Fibroblast of skin of left quadriceps (primary cell): ENCODE data around the gene SRGAP3.

Experiments
- DNase-seq, 2 experiments: peaks; one replicate each; pipeline ENCODE4 v3.0.0-alpha.2; 2013; ENCODE audit warnings: low read depth in 2 of 2

The SRGAP3 gene

GRCh38 chr3:9253327-9253726 lies 3.9 kb upstream of the SRGAP3 start:
- DNase-seq: no peak

GRCh38 chr3:9251055-9251786 lies 1.8 kb upstream of the SRGAP3 start:
- DNase-seq: no peak

DNA sequence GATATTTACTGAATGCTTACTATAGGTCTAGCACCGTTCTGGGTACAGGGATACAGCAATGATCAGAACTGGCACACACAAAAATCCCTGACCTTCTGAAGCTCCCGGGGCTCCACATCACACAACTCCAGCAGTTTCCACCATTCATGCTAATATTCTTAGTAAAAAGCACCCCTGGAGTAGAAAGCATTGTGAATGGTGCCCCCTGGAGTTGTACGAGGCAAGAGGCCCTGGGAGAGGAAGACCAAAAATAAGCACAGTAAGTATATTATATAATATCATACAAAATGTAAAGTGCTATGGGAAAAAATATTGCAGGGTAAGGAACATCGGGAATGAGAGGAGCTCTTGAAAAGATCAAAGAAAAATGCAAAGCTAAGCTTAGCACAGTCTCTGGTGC lies 790 bp upstream of the SRGAP3 start:
- DNase-seq: no peak

- DNase-seq: no peak
These were observed 749 bp downstream of the SRGAP3 start for GRCh38 chr3:9248522-9249271.

DNA sequence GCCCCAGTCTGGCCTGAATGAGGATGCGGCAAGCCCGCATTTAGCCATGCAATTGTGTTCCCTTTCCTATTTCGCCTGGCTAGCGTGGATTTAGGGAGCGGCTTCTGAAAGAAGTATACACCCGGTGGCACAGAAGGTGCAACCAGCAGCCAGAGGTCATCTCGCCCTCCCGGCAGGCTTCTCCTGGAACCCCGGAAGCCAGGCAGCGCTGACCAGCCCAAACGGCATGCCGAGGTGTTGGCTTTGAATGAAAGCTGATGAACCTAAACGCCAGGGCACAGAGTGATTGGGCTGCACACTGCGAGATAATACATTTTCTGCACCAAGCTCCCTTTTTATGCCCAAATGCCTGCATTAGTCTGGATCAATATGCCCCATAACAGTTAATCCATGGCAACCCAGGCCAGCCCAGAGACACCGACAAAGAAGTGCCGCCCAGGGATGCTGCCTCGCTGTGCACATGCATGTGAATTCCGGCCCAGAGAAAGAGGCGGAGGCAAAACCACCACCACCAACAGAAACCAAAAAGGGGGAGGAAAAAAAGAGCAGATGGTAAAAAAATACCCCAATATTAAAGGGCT lies 1.4 kb downstream of the SRGAP3 start:
- DNase-seq: no peak

GRCh38 chr3:9247361-9247940 lies 2.0 kb downstream of the SRGAP3 start:
- no peak for DNase-seq

DNA sequence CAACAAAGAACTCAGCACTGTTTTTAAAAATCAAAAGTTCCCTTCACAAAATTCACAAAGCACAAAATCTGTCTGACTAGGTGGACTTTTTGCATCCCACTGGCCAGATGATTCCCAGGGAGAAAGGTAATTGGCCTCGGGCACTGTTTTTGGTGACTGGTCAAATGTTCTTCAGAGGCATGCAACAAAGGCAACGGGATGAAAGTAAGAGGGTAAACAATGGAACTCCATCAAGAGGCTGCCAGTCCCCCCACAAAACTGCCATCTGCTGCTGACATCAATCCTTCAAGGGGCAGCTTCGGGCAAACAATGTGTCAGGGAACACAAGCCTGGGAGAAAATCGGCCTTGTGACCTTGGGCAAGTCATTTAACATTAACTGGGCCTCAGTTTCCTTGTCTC lies 3.3 kb downstream of the SRGAP3 start:
- DNase-seq: no peak

GRCh38 chr3:9244495-9245183 lies 4.8 kb downstream of the SRGAP3 start:
- DNase-seq: no peak

DNA sequence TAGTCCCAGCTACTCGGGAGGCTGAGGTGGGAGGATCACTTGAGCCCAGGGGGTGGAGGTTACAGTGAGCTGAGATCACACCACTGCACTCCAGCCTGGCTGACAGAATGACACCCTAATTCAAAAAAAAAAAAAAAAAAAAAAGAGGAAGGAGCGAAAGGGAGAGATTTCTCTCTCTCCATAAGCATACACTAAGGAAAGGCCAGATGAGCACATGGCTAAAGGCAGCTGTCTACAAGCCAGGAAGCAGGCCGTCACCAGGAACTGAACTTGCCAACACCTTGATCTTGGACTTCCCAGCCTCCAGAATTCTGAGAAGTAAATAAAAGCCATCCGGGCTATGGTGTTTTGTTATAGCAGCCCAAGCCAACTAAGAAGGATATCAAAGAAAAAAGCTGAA lies 7.5 kb downstream of the SRGAP3 start:
- no peak for DNase-seq

- DNase-seq: no peak
These were observed 9.8 kb downstream of the SRGAP3 start for GRCh38 chr3:9239680-9240079.

GRCh38 chr3:9238721-9239295 lies 10.6 kb downstream of the SRGAP3 start:
- DNase-seq: no peak

GRCh38 chr3:9238276-9238675 lies 11.2 kb downstream of the SRGAP3 start:
- no peak for DNase-seq

GRCh38 chr3:9233814-9234600 lies 15.4 kb downstream of the SRGAP3 start:
- DNase-seq: no peak

DNA sequence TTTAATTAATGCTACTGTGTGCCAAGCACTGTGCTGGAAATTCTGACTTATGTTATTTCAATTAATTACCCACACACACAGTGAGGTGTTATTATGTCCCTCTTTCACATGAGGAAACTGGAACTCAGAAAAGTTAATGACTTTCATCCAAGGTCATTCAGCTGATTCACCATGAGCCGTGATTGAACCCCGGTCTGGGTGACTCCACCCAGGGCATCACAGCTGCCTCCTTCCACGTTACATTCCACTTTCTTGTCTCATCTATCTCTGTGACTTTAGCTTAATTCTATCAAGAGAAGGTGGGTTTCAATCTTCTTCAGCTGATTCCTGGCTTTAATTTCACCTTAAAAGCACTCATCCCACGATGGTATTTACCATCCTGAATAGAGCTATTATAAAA lies 16.3 kb downstream of the SRGAP3 start:
- no peak for DNase-seq

DNA sequence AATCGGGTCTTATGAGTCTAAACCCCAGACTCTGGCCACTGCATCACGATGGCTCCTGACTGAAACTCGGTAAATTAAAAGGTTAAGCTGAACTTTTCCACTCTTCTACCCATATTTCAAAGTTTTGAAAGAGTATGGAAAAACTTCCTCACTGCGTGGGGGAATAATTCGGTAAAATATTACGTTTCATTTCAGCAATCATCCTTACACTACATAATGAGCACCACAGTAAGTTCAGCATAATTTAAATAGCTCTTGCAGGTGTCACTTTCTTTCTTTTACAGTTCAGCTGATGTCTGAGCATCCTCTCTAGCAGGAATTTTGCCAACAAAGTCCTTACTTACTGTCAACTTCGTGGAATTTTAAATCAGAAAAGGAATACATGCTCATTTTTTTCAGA lies 17.5 kb downstream of the SRGAP3 start:
- DNase-seq: no peak

DNA sequence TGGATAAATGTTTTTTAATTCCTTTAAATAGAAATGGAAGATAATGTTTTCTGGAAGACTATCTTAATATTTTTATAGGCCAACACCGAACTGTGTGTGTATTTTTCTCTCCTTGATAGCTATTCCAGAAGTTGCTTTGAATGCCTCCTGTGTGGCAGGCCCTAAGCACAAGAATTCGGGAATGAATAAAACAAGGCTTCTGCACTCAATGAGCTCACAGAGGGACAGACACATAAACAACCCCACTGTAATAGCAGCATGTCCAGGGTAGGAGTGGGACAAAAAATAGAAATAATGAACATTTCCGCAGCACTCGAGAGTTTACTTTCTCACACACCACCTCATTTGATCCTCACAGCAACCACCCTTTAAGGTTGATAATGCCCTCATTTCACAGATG lies 18.0 kb downstream of the SRGAP3 start:
- DNase-seq: no peak

GRCh38 chr3:9231006-9231405 lies 18.4 kb downstream of the SRGAP3 start:
- DNase-seq: no peak

DNA sequence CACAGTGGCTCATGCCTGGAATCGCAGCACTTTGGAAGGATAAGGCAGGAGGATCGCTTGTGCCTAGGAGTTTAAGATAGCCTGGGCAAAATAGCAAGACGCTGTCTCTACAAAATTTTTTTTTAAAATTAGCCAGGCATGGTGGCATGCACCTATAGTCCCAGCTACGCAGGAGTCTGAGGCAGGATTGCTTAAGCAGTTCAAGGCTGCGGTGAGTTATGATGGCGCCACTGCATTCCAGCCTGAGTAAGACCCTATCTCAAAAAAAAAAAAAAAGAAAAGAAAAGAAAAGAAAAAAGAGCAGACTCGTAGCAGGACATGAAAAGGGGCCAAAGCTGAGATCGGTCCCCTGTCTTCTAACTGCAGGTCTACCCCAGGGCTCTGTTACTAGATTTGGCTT lies 18.9 kb downstream of the SRGAP3 start:
- no peak for DNase-seq

DNA sequence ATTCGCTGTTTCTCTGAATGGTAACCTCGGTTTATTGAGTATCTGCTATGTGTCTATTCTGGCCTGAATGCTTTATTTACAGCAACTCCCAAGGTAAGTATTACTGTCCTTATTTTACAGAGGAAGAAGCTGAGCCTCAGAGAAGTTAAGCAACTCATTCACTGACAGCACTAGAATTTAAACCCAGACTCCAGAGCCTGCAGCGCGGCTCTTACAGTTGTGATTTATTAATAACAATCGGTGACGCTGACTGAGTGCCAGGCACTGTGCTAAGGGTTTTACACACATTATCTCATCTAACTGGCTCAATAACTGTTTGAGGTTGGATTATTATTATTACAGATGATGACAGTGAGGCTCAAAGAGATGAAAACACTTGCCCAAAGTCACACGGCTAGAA lies 19.6 kb downstream of the SRGAP3 start:
- no peak for DNase-seq

DNA sequence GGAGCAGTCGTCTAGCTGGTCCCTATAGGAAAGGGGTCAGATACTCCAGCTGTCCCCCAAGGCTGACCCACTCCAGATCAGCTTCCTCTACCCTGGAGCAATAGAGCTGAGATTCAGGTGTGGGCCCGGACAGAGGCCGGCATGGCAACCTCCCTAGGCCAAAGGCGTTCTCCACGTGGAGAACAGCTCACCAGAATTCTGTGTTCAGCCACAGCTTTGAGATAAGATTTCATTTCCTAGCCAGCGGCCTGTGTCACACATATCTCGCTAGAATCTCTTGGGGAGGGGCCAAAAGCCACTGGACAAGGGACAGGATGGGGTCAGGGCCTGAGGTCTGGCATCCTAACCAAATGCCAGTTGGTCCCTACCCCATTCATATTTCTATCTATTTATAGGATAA lies 20.1 kb downstream of the SRGAP3 start:
- no peak for DNase-seq

DNA sequence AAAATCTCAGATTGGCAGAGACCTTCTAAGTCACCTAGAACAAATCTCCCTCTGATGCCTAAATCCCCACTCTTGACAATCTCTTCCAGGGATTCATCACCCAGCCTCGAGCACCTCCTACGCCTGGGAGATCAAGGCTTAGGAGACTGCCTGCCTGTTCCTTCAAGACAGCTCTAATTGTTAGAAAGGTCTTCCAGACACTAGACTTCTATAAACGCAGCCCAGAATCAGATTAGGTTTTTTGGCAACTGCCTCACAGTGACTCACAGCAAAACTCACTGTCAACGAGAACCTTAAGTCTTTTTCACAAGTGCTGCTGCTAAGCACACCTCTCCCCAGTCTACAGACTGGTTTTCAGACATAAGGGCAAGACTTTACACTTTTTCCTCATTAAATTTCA lies 23.1 kb downstream of the SRGAP3 start:
- DNase-seq: no peak
